A549 (cell line): ENCODE data around the gene PCDH1. TPM values are rescaled to one million over a fixed set of nuclear protein-coding genes. Genes with fewer than 3 reads are reported as not detected.

Experiments
- ATAC-seq, 2 experiments: fragments of 200-7000 bp in 1 of 2; fragments of >200 bp in 1 of 2; cut with Nextera tagmentation in 1 of 2; cut with Tn5 transposase in 1 of 2; 3 replicates each; pipeline versions ENCODE4 v1.8.0 to v1.9.1; 2018 to 2020; ENCODE audit warnings: mild to moderate bottlenecking in 1 of 2, moderate library complexity in 1 of 2
- CTCF ChIA-PET: fragments of 300-600 bp; sonication (Branson Sonifier 250); formaldehyde crosslinking; extraction: SDS; loops from one replicate; lab custom pipeline; 2021; ENCODE audit warnings: antibody characterized with exemption, inconsistent platforms; lab: Yijun Ruan, JAX
- POLR2A ChIA-PET: fragments of 350-600 bp; formaldehyde crosslinking; extraction: SDS; loops from one replicate; lab custom pipeline; 2021; ENCODE audit warnings: antibody characterized with exemption, inconsistent platforms; lab: Yijun Ruan, JAX
- DNase-seq, 2 experiments: peaks; one replicate each; pipeline versions ENCODE4 v3.0.0 to v3.0.0-alpha.2; 2011 to 2016; ENCODE audit warnings: low read depth in 1 of 2, low spot score in 1 of 2
- FAIRE-seq: peaks from 2 replicates; lab custom pipeline; 2011; peaks lifted over from hg19 to GRCh38; lab: Jason Lieb, UNC
- H3K27ac ChIP-seq, 2 experiments: fragments of >200 bp; sonication (Bioruptor Twin); formaldehyde crosslinking; 3 replicates each; pipeline ENCODE4 v1.5.1; 2016 to 2017
- H3K4me1 ChIP-seq: fragments of >200 bp; sonication (Bioruptor Twin); formaldehyde crosslinking; 3 replicates; pipeline ENCODE4 v1.6.1; 2016
- H3K4me2 ChIP-seq: fragments of >200 bp; sonication (Bioruptor Twin); formaldehyde crosslinking; 3 replicates; pipeline ENCODE4 v1.6.1; 2016
- H3K4me3 ChIP-seq: fragments of >200 bp; sonication (Bioruptor Twin); formaldehyde crosslinking; 3 replicates; pipeline ENCODE4 v1.5.1; 2016
- H3K9me3 ChIP-seq: fragments of >200 bp; sonication (Bioruptor Twin); formaldehyde crosslinking; 3 replicates; pipeline ENCODE4 v1.6.1; 2016
- BCL3 ChIP-seq: fragments of >200 bp; sonication (Bioruptor Twin); formaldehyde crosslinking; IDR thresholded peaks from 3 replicates; pipeline ENCODE4 v1.6.1; 2016
- CBX2 ChIP-seq: fragments of 200-600 bp; sonication (generic); IDR thresholded peaks from 2 replicates; pipeline ENCODE4 v1.6.1; 2016; ENCODE audit warnings: low read depth, mild to moderate bottlenecking, borderline replicate concordance
- CEBPB ChIP-seq, 2 experiments: fragments of >200 bp in 1 of 2; sonication (Bioruptor Twin) in 1 of 2; formaldehyde crosslinking in 1 of 2; IDR thresholded peaks; 2 replicates each; pipeline ENCODE4 v1.6.1; 2012 to 2016
- CHD4 ChIP-seq: fragments of 200-600 bp; sonication (generic); IDR thresholded peaks from 2 replicates; pipeline ENCODE4 v1.6.1; 2016; ENCODE audit warnings: antibody characterized with exemption, mild to moderate bottlenecking, borderline replicate concordance
- CTCF ChIP-seq: fragments of >200 bp; sonication (Bioruptor Twin); formaldehyde crosslinking; IDR thresholded peaks from 3 replicates; pipeline ENCODE4 v1.5.1; 2016
- EHF ChIP-seq: fragments of 250-450 bp; sonication (Bioruptor Pico); IDR thresholded peaks from 2 replicates; pipeline ENCODE4 v1.5.0; 2020; ENCODE audit warnings: mild to moderate bottlenecking
- ELK1 ChIP-seq: fragments of 150-350 bp; IDR thresholded peaks from 2 replicates; pipeline ENCODE4 v1.6.1; 2014; ENCODE audit warnings: low read depth, mild to moderate bottlenecking, low read length
- FOXS1 ChIP-seq: fragments of 250-450 bp; sonication (Bioruptor Pico); IDR thresholded peaks from 2 replicates; pipeline ENCODE4 v1.5.0; 2020; ENCODE audit warnings: mild to moderate bottlenecking, moderate library complexity
- GATA3 ChIP-seq: IDR thresholded peaks from 2 replicates; pipeline ENCODE4 v1.6.1; 2012; ENCODE audit warnings: borderline replicate concordance
- HMGXB4 ChIP-seq: fragments of 250-450 bp; sonication (Bioruptor Pico); IDR thresholded peaks from 2 replicates; pipeline ENCODE4 v1.5.0; 2021; ENCODE audit warnings: mild to moderate bottlenecking, moderate library complexity, borderline replicate concordance
- HOXA7 ChIP-seq: fragments of 250-450 bp; sonication (Bioruptor Pico); IDR thresholded peaks from 2 replicates; pipeline ENCODE4 v1.5.0; 2020; ENCODE audit warnings: mild to moderate bottlenecking, moderate library complexity
- HOXB13 ChIP-seq: fragments of 250-450 bp; sonication (Bioruptor Pico); IDR thresholded peaks from 2 replicates; pipeline ENCODE4 v1.5.0; 2020; ENCODE audit warnings: low read depth, mild to moderate bottlenecking, moderate library complexity
- HOXB5 ChIP-seq: fragments of 250-450 bp; sonication (Bioruptor Pico); IDR thresholded peaks from 2 replicates; pipeline ENCODE4 v1.5.0; 2020; ENCODE audit warnings: mild to moderate bottlenecking, moderate library complexity
- JUN ChIP-seq, 2 experiments: fragments of >200 bp; sonication (Bioruptor Twin); formaldehyde crosslinking; IDR thresholded peaks; 2 replicates in 1 of 2; 3 replicates in 1 of 2; pipeline ENCODE4 v1.6.1; 2016 to 2017
- KDM1A ChIP-seq: fragments of 200-600 bp; sonication (generic); IDR thresholded peaks from 2 replicates; pipeline ENCODE4 v1.6.1; 2016; ENCODE audit warnings: low read depth, mild to moderate bottlenecking
- MAFK ChIP-seq: fragments of 450-650 bp; IDR thresholded peaks from 2 replicates; pipeline ENCODE4 v1.6.1; 2014; ENCODE audit not compliant: partially characterized antibody
- MYC ChIP-seq: IDR thresholded peaks from 2 replicates; pipeline ENCODE4 v1.6.1; 2012; ENCODE audit warnings: mild to moderate bottlenecking, inconsistent platforms, low read length, improper control_type of control experiment, borderline replicate concordance
- NPAS2 ChIP-seq: fragments of 250-450 bp; sonication (Bioruptor Pico); IDR thresholded peaks from 2 replicates; pipeline ENCODE4 v1.8.0; 2022; ENCODE audit warnings: mild to moderate bottlenecking, moderate library complexity, borderline replicate concordance
- RAD21 ChIP-seq, 2 experiments: fragments of >200 bp in 1 of 2; sonication (Bioruptor Twin) in 1 of 2; formaldehyde crosslinking in 1 of 2; IDR thresholded peaks in 1 of 2; conservative IDR thresholded peaks in 1 of 2; 2 replicates in 1 of 2; 3 replicates in 1 of 2; pipeline ENCODE4 v1.6.1; 2012 to 2018; ENCODE audit warnings: inconsistent platforms in 1 of 2
- RCOR1 ChIP-seq: fragments of 150-350 bp; IDR thresholded peaks from 2 replicates; pipeline ENCODE4 v1.6.1; 2014; ENCODE audit warnings: antibody characterized with exemption, low read length, low read depth
- SREBF2 ChIP-seq: fragments of 450-650 bp; IDR thresholded peaks from 2 replicates; pipeline ENCODE4 v1.6.1; 2014; ENCODE audit warnings: mild to moderate bottlenecking, moderate library complexity
- TFCP2L1 ChIP-seq: fragments of 250-450 bp; sonication (Bioruptor Pico); IDR thresholded peaks from 2 replicates; pipeline ENCODE4 v1.5.0; 2021; ENCODE audit warnings: mild to moderate bottlenecking
- TP53 ChIP-seq: fragments of 250-450 bp; sonication (Bioruptor Pico); IDR thresholded peaks from 2 replicates; pipeline ENCODE4 v1.5.0; 2021; ENCODE audit warnings: mild to moderate bottlenecking, moderate library complexity
- USF2 ChIP-seq: fragments of 450-650 bp; IDR thresholded peaks from 2 replicates; pipeline ENCODE4 v1.6.1; 2014; ENCODE audit warnings: antibody characterized with exemption
- ZFP36 ChIP-seq: fragments of 450-650 bp; IDR thresholded peaks from 2 replicates; pipeline ENCODE4 v1.6.1; 2014; ENCODE audit warnings: borderline replicate concordance; ENCODE audit not compliant: partially characterized antibody
- WGBS: methylation state at CpG from one replicate; pipeline ENCODE4 v1.1.6; 2017; ENCODE audit errors: missing lambda C conversion rate; 5-methylcytosine and 5-hydroxymethylcytosine counted together
- polyA plus RNA-seq, 4 experiments: library from polyadenylated mRNA; depleted of rRNA in 3 of 4; stranded (reverse); fragments of >200 nt; fragmentation: RNase III in 1 of 4; extraction: RNeasy Plus Mini Kit Qiagen cat#74134 plus additional on column Dnase treatment in 1 of 4; gene quantifications; 2 replicates in 3 of 4; 3 replicates in 1 of 4; pipeline ENCODE4 v1.2.3, GENCODE V29; 2011 to 2017

Gene PCDH1
- polyA plus RNA-seq, 2 of the 4 experiments (the other 2 are of a cell fraction), result 0.41 to 2.9 TPM

- Histone ChIP-seq H3K9me3 (peaks cover 2% of the 10 kb centered on the region; the same call in 1 of the 3 replicates), H3K27ac (no peak overlapping the region), H3K4me3 (no peak overlapping the region), H3K4me1 (no peaks in the 10 kb centered on the region), H3K4me2 (no peak overlapping the region)
- POLR2A ChIA-PET, result interaction anchor here (2.5 kb wide), 1 partner anchor 15 kb away, joined by 8 read pairs; the partner anchor contains the start of gene DELE1
- FAIRE-seq, result no peak
- DNase-seq, result no peak
- no peak for ATAC-seq
- TF ChIP-seq RCOR1 (no peak), GATA3 (no peak), SREBF2 (no peak), JUN (IDR thresholded peaks at IDR 0.05) (no peak), MYC (no peak), HOXB5 (CRISPR knock-in tag) (no peak), CTCF (no peak), MAFK (no peak), HMGXB4 (CRISPR knock-in tag) (no peak), KDM1A (no peak), USF2 (no peak), FOXS1 (CRISPR knock-in tag) (no peak), TFCP2L1 (CRISPR knock-in tag) (no peak), EHF (CRISPR knock-in tag) (no peak), HOXA7 (CRISPR knock-in tag) (no peak), TP53 (CRISPR knock-in tag) (no peak), ZFP36 (no peak), CHD4 (no peak), RAD21 (conservative IDR thresholded peaks at IDR 0.05 in 1 of 2, IDR thresholded peaks at IDR 0.05 in 1 of 2) (no peak)
- 77% methylated on average over 4 of the region's 4 CpGs for WGBS
- CTCF ChIA-PET, result interaction anchor here (0.6 to 4.7 kb wide), 4 partner anchors 21 to 97 kb away, joined by 3 to 18 read pairs (median 6); partner anchors contain the start of gene PCDH1
Observed at GRCh38 chr5:141909212-141909611, 31.0 kb upstream of the PCDH1 start.

GRCh38 chr5:141908796-141909195, 30.6 kb upstream of the PCDH1 start:
- no peak for TF ChIP-seq TP53 (CRISPR knock-in tag)
- TF ChIP-seq HOXA7 (CRISPR knock-in tag), result no peak
- no peak for TF ChIP-seq BCL3
- no peak for TF ChIP-seq CBX2
- TF ChIP-seq RAD21 (conservative IDR thresholded peaks at IDR 0.05 in 1 of 2, IDR thresholded peaks at IDR 0.05 in 1 of 2), result no peak
- no peak for TF ChIP-seq HOXB5 (CRISPR knock-in tag)
- TF ChIP-seq CEBPB (IDR thresholded peaks at IDR 0.05), result no peak
- no peak for TF ChIP-seq NPAS2 (CRISPR knock-in tag)
- TF ChIP-seq HOXB13 (CRISPR knock-in tag), result no peak
- TF ChIP-seq ELK1, result no peak
- TF ChIP-seq, all 56 proteins: peak for 0
- H3K4me2 ChIP-seq, result no peak overlapping the region
- H3K4me1 ChIP-seq, result no peaks in the 10 kb centered on the region
- DNase-seq (no peak), ATAC-seq (no peak), FAIRE-seq (no peak)
- CTCF ChIA-PET, result interaction anchor here (0.6 to 4.7 kb wide), 5 partner anchors 21 to 266 kb away, joined by 3 to 18 read pairs (median 3); partner anchors contain the start of gene PCDH1
- WGBS, result 72% methylated on average over 2 of the region's 2 CpGs
- H3K27ac ChIP-seq, result no peak overlapping the region
- POLR2A ChIA-PET, result no interaction called here
- no peak overlapping the region for H3K4me3 ChIP-seq
- H3K9me3 ChIP-seq, result peaks cover 2% of the 10 kb centered on the region; the same call in 1 of the 3 replicates
